ENCODE data around the gene HACD2.

Gene HACD2

DNA sequence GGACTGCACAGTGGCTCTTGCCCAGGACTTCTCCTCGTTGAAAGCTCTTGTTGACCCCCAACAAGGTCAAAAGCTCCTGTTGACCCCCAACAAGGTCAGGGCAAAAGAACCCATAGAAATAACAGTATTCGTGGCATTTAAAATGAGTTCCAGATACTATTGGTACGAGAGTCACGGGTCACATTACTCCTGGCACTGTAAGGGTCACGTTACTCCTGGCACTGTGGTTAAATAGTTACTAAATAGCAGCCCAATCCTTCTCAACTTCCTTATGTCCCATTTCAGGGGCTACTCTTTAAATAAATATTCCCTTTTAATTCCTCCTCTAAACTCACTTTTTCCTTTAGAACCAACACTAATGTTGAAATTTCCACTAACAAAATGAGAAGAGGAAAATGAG is 117.8 kb downstream of the HACD2 start:
- DNase-seq (ENCODE audit: low read depth, low spot score), result no peak
- no peak overlapping the region for H3K4me3 ChIP-seq (ENCODE audit: low read length)

DNA sequence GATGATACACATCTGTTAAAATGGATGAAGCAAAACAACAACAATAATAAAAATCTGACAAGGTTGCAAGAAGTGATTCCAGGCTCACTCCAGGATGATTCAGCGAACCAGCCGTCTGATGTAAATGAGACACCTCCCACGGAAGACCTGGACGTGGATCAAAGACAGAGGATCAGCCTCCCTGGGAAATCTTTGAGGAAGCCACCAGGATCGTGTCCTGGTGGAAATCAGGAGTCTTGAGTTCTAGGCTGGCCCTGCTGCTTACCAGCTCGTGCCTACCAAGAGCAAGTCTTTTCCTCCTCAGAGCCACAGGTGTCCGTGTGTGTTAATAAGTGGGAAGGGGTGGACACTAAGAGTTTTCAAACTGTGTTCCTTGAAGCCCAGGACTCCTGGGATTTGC is 120.6 kb downstream of the HACD2 start:
- DNase-seq (ENCODE audit: low read depth, low spot score), result no peak
- H3K4me3 ChIP-seq (ENCODE audit: low read length), result no peak overlapping the region

DNA sequence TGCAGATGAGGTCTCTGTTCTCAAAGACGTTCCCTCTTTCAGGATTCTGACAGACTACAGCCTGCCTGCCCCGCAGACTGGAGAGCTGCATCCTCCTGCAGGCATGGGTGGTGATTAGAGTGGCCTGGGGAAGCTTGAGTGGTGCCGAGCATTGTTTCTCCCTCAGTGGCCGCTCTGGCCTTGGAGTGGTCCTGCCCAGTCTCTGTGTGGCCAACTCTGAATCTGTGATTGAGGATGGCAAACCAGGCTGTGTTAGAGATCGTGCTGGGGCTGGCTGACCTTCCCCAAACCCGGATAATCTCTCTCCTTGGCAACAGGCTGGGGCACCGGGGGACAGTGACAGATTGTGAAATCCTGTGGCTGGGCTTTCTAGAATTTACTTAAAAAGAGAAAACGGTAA is 125.0 kb downstream of the HACD2 start:
- H3K4me3 ChIP-seq (ENCODE audit: low read length), result no peak overlapping the region
- no peak for DNase-seq (ENCODE audit: low read depth, low spot score)

DNA sequence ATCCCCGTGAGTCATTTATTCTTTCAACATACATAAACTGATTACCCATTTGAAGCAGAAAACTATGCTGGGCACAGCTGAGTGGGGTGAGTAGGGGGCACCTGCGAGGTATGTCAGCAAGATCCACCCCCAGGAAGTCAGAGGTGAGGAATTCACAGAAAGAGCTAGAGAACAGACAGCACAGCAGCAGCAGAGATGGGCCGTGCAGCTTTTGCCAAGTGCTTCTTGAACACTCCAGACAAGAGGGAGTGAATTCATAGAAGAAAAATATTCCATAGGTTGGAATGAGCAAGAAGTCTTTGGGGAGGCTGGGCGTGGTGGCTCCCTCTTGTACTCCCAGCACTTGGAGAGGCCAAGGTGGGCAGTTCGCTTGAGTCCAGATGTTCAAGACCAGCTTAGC is 126.6 kb downstream of the HACD2 start:
- H3K4me3 ChIP-seq (ENCODE audit: low read length), result no peak overlapping the region
- no peak for DNase-seq (ENCODE audit: low read depth, low spot score)

DNA sequence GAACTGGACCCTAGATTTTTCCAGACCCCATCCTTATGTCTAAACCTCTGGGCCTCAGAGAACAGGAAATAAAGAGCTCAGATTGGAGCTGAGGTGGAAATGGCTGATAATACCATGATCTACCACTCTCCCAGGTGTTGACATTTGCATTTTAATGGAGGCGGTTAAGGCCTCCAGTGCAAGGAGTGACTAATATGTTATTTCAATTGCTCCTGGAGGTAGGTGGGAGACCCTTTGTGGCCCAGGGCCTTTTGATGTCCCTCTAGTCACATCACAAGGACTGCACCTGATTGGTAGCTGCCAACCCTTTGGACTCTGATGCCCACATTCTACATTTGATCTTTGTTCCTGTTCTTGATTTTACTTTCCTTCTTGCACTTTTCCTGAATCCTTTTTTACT is 127.0 kb downstream of the HACD2 start:
- H3K4me3 ChIP-seq (ENCODE audit: low read length), result no peak overlapping the region
- no peak for DNase-seq (ENCODE audit: low read depth, low spot score)

DNA sequence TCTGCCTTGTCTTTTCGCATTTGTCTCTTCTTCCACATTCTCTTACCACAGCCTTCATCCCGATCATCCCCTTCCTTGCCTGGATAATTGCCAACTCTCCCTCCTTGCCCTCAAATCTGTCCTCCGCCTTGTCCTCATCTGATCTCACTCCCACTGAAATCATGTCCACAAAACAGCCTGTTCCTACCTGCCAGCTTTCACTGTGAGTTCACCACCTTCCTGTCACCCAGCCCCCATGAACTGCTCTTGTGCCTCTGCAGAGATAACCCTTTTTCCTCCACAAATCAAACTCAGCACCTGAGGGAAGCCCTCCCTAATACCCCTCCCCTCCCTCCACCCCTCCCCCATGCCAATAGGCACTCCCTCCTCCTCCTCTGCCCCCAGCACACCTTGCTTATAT is 131.2 kb downstream of the HACD2 start:
- no peak for DNase-seq (ENCODE audit: low read depth, low spot score)
- no peak overlapping the region for H3K4me3 ChIP-seq (ENCODE audit: low read length)

DNA sequence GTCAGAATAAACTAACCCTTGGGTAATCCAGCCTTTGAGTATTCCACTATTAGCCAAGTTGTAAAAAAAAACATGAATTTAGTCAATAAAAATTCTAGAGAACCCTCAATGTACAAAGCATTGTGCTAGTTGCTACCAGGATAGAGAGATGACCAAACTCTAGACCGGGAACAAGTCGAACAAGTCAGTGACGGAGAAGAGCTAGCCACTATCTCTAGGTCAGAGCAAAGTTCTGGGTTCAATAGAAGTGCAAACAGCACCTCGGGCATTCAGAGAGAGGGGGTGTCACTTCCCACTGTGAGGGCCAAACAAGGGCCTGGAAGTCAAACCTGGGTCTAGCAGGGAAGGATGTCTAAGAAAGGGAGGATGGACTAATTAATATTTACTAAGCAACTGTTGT is 133.7 kb downstream of the HACD2 start:
- no peak overlapping the region for H3K4me3 ChIP-seq (ENCODE audit: low read length)
- no peak for DNase-seq (ENCODE audit: low read depth, low spot score)

DNA sequence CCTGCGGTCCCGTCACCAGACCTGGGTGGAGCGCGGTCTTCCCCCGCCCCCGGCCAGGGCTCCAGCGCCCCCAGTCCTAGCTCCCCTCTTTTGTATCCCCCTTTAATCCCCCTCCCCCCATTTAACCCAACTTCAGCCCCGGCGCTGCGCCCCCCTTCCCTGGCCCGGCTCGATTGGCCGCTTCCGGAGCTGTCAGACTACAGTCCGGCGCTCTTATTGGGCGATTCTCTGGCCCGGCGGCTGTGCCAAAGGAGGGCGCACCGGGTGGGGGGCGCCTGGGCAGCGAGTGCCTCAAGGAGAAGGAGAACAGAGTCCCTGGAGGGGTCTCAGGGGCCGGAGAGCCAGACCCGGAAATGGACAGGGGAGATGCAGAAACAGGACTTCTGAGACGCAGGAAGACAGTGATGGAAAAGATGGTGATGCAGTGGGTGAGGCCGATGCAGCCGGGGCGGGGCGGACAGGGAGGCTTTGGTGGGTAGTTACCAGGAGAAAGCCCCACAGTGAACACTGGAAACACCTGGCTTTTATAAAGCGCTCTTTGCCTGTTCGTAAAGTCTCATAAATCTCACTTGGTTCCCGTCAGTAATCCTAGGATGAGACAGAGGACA is 134.8 kb downstream of the HACD2 start:
- H3K4me3 ChIP-seq (ENCODE audit: low read length), result no peak overlapping the region
- no peak for DNase-seq (ENCODE audit: low read depth, low spot score)

DNA sequence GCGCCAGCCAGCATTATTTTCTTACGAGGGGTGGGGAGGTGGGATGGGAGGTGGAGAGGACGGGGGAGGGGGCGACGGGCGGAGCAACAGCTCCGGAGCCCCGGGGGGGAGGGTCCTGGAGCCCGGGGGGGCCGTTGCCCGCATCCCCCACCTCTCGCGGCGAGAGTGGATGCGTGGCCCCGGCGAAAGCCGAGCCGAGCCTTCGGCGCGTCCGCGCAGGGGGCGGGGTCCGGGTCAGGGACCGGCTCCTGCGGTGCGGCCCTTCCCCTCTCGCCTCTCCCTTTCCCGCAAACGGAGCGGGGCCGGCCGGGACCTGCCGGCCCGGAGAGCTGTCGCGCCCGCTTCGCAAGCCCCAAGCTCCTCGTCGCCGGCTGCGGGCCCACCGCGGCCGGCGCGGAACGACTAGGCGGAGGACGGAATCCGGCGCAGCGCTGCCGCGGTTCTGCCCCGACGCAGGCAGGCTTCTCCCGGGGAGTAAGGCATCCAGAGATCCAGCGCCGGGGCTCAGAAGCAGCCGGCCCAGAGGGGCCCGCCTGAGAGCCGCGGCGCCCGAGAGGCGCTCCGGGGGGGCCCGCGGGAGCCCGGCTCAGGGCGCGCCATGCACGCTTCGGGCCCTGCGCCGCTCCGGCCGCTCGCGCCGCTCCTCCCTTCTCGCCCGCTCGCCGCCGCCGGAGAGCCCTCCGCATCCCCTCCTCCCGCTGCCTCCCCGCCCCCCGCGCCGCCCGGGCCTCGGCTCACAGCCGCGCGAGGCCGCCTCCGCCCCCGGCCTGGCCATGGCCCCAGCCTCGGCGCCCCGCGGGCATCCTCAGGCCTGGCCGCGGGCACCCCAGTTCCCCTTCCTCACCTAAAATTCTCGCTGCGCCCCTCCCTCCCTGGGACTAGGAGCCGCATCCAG is 135.5 kb downstream of the HACD2 start:
- no peak overlapping the region for H3K4me3 ChIP-seq (ENCODE audit: low read length)
- no peak for DNase-seq (ENCODE audit: low read depth, low spot score)

DNA sequence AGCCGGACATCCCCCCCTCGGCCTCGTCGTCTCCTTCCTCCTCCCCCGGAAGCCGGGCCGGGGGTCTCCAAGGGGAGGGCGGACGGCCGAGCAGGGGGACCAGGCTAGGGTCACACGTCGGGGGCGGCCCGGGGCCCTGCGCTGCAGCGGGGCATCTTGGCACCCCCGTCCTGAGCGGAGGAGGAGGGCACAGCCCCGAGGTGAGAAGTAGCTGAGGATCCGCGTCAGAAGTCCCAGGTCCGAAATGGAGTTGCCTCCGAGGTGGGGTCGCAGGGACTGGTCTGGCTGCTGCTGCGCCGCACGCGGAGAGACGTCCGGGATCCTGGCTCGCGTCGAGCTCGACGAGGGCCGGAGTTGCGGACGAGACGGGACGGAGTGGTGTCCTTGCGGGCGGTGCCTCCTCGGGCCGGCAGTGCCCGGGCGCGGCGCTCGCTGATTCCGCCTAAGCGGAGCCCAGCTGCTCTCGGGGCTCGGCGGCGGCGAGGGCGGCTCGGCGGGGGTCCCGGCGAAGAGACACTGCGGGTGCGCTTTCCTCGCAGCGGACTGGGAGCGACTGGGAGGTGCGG is 136.2 kb downstream of the HACD2 start, which contains the start of gene ADCY5:
TSS of gene ADCY5 (minus strand) at position 555 of the 566 bp plus-strand sequence. CDS start at position 10, 545 bp downstream.
- DNase-seq (ENCODE audit: low read depth, low spot score), result no peak
- no peak within 1 kb of the TSS for H3K4me3 ChIP-seq (ENCODE audit: low read length)

DNA sequence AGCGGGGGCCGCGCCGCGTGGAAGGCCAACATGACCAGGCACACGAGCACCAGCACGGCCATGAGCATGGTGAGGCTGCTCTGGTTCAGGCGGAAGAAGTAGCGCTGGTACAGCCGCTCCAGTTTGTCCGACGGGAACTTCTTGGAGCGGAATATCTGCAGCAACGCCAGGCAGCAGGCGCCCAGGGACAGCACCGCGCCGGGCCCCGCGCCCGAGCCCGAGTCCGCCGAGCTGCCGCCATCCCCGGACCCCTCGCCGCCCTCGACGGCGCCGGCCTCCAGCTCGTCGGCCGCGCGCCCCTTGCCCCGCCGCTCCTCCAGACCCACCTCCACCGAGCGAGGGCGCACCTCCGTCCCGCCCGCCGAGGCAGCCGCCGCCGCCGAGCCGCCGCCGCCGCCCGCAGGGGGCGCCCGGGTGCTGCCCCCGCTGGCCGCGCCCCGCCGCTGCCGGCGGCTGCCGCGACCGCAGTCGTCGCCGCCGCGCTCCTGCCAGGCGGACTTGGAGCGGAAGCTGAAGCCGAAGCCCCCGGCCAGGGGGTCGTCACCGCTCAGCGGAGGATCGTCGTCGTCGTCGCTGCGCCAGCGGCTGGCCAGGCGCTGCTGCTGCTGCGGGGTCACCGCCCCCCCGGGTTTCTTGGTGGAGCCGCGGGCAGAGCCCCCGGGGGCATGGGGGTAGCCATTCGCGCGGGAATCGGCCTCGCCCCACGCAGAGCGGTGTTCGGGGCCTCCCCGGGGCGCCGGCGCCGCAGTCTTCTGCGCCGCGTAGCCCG is 136.9 kb downstream of the HACD2 start:
- no peak overlapping the region for H3K4me3 ChIP-seq (ENCODE audit: low read length)
- no peak for DNase-seq (ENCODE audit: low read depth, low spot score)

DNA sequence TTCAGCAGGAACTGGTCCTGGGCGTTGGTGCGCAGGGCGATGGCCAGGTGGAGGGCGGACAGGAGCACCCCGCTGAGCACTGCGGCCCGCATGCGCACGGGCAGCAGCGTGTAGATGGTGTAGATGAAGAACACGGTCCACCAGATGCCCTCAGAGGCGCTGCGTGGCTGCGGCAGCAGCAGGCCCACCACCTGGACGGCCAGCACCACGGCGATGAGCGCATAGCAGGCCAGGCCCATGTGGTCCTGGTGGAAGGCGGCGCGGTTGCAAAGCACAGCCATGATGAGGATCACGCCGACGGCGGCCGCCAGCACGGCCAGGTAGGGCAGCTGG is 137.5 kb downstream of the HACD2 start:
- no peak for DNase-seq (ENCODE audit: low read depth, low spot score)
- no peak overlapping the region for H3K4me3 ChIP-seq (ENCODE audit: low read length)

DNA sequence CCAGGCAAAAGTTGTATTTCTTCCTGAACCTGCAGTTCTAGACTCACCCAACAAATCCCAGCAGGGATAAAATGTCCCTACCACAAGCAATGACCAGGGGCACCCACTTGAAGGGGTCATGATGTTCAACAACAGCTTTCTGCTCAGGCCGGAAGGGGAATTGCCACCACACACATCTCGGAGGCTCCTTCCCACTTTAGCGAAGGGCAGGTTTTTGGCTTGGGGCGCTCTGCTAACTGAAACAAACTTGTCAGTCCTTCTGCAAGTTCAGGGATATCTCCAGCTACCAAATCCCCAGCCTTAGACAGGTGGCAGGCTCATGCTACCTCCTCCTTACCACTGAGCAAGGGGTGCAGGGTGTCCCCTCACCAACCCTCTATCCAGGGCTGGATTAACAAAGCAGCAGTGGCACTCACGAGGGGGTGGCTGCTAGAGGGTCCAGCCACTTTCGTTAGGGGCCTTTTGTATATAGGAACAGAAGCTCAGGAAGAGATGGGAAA is 138.2 kb downstream of the HACD2 start:
- no peak overlapping the region for H3K4me3 ChIP-seq (ENCODE audit: low read length)
- DNase-seq (ENCODE audit: low read depth, low spot score), result no peak

DNA sequence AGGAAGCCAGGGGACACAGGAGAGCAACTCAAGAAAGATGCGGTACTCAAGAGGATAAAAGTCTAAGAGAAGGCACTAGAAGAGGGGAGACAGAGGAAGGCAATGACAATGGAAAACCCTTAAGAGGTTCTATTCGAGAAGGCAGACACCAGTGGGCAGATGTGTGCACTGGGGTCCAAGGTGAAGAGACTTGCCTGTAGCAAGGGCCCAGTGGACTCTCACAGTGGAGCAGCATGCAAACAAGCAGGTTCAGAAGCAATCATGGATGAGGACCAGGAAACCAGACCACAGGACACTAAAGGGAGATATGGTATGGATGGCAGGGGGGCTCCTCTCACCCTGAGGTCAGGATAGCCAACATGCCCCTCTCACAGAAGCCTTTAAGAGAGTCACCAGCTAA is 138.6 kb downstream of the HACD2 start:
- H3K4me3 ChIP-seq (ENCODE audit: low read length), result no peak overlapping the region
- no peak for DNase-seq (ENCODE audit: low read depth, low spot score)

DNA sequence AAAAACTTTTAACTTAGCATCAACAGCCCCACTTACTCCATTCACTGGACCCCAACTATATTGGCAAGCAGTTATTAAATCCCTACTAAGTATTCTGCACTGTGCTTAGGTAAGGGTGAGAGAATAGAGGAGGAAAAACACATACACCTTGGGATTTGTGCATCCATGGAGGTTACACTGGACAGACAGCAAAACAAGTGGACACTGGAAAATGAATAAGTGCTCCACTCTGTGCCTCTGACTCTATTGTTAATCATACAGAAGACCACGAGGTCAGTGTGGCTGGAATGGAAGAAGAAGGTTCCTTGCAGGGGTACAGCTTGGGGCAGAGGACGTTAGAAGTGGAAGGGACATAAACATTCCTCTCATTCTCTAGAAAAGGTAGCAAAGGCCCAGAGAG is 139.2 kb downstream of the HACD2 start:
- DNase-seq (ENCODE audit: low read depth, low spot score), result no peak
- no peak overlapping the region for H3K4me3 ChIP-seq (ENCODE audit: low read length)

DNA sequence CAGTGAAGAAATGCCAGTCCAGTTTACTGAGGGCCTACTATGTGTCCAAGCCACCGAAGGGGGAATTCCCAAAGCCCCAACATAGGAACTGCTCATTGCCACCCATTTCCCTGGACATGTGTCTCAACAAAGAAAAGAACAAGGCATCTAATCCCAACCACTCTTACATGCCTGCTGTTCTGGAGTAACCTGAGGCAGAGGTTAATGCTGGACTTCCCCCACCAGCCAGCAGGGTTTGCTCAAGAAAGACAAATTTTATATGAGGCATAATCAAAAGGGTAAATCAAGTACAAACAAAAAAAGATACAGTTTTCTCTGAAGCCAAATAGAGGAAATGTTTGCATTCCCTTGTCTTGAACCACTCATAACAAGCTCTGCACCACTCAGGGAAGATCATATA is 140.1 kb downstream of the HACD2 start:
- no peak for DNase-seq (ENCODE audit: low read depth, low spot score)
- no peak overlapping the region for H3K4me3 ChIP-seq (ENCODE audit: low read length)

DNA sequence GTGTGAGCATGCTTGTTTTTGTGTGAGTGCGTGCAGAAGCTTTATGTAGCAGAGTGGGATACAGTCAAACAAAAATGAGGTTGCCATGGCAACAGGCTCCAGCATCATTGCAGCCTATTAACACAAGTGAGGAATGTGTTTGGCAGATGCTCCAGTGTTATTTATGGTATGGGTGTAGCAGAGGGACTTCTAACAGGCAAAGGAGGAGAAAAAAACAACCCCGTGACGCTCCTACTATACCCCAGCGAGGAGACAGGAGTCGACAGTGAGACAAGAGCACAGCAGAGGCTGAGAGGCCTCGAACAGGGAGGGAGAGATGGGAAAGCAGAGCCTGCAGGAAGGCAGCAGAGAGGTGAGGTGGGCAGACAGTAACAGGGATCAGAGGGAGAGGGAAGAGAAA is 140.8 kb downstream of the HACD2 start:
- no peak for DNase-seq (ENCODE audit: low read depth, low spot score)
- H3K4me3 ChIP-seq (ENCODE audit: low read length), result no peak overlapping the region

DNA sequence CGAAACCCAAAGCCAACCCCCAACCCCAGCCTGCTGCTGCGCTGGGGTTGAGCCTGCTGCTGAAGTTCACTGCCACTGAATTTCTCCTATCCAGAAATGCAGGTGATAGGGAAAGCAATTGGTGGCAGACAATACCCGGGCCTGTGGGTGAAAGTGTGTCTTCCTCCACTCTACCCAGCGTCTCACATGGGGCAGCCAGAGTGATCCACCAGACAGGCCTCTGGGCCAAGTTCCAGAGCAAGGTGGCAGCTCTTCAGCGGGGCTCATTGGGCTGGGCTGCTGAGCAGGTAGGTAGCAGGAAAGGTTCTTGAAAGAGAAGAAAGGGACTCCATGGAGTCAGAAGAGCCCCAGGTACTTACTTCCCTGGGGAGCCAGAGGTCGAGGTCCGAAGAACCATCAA is 141.9 kb downstream of the HACD2 start:
- no peak for DNase-seq (ENCODE audit: low read depth, low spot score)
- no peak overlapping the region for H3K4me3 ChIP-seq (ENCODE audit: low read length)

DNA sequence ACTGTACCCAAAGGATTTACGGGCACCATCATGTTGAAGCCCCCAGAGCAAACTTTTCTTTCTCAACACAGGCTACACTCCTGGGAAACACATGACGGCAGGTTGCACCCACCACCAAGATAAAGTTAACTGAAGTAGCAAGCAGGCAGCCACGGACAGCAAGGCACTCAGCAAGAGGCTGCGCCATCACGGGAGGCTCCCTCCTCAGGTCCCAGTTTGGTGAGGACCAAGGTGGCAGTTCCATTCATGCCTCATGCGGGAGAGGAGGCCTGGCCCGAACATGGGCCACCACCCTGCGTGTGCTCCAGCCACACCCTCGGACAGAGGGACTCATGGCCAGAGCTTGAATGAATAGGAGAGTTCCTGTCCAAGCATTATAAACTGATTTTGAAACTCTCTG is 142.7 kb downstream of the HACD2 start:
- H3K4me3 ChIP-seq (ENCODE audit: low read length), result no peak overlapping the region

More for the DNA sequence above, 142.7 kb downstream of the HACD2 start:
- DNase-seq (ENCODE audit: low read depth, low spot score), result no peak
